Activated CD8-positive, alpha-beta memory T cell treated with anti-CD3 and anti-CD28 coated beads for 48 hours (primary cell): ENCODE measurements around the gene LRPAP1.

Experiments
- DNase-seq, 3 experiments: peaks; one replicate each; pipeline ENCODE4 v3.0.0-alpha.2; 2020; ENCODE audit warnings: low read depth in 2 of 3, low spot score in 2 of 3

The LRPAP1 gene

DNA sequence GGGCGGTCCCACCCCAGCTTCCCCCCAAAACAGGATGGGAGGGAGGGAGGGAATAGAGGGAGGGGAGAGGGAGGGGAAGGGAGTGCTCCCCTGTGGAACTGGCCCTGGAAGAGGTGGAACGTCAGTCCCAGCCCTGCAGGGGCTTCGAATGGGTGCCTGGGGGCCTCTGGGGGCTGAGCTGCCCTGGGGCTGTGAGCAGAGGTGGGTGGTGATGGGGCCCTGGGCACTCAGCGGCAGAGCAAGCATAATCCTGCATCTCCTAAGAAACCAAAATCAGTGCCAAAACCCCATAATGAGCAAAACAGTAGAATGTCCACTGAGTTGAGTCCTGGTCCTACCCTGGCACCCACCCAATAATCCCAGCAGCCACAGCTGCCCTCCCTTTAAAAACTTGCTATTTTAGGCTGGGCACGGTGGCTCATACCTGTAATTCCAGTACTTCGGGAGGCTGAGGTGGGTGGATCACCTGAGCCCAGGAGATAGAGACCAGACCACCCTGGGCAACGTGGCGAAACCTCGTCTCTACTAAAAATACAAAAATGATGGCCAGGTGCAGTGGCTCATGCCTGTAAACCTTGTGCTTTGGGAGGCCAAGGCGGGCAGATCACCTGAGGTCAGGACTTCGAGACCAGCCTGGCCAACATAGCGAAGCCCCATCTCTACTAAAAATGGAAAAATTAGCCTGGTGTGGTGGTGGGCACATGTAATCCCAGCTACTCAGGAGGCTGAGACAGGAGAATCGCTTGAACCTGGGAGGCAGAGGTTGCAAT, 58.0 kb downstream of the LRPAP1 start:
- DNase-seq = no peak

DNA sequence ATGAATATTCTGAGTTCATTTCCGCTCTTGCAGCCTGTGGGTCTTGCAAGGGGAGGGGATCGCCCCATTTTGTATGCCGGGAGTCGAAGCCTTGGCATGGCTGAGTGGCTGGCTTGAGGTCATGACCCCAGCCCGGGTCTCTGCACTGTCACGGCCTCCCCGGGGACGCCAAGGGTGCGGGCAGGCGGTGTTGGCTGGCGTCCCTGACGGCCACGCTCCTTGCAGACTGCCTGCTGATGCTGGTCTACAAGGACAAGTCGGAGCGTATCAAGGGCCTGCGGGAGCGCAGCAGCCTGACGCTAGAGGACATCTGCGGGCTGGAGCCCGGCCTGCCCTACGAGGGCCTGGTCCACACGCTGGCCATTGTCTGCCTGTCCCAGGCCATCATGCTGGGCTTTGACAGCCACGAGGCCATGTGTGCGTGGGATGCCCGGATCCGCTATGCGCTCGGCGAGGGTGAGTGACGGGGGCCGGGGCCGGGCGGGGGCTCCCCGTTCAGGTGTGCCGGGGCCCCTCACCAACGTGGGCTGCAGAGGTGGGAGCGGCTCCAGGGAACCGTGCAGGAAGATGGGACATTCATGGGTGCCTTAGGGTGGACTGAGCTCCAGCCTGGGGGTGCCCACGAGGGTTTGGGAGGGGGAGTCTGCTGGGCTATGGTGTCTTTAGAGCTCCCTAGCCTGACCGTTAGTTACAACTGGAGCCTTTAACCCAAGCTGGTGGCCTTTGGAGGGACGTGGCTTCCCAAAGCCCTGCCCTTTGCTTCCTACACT, 58.9 kb downstream of the LRPAP1 start:
- DNase-seq = no peak

DNA sequence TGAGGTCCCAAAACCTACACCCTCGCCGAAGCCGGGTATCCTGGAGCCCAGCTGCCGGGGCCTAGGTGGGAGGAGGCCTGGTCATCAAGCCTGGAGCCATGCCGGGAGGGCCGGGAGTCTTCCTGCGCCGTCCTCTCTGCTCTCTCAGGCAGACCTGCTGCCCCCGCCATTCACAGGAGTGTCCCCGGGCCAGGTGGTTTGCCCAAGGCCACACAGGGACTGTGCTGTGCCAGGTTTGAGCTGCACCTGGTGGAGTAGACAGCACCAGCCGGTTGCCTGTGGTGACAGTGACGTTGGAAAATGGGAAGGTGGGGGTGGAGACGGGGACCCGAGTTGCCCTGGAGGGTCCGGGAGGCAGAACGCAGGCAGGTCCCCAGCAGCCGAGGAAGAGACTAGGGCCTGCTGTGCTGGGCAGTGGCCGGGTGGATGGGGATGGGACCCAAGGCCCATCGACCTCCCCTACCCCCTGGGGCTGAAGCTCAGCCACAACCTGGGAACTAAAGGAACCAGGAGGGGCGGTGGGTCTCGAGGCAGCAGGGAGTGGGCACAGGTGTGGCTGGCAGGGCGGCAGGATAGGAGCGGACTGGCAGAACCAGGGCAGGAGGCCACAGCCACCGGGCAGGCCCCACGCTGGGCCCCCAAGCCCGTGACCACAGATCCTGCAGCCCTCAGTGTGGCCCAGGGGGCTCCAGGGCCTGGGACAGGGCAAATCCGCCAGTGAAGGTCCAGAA, 59.6 kb downstream of the LRPAP1 start:
- DNase-seq = no peak

DNA sequence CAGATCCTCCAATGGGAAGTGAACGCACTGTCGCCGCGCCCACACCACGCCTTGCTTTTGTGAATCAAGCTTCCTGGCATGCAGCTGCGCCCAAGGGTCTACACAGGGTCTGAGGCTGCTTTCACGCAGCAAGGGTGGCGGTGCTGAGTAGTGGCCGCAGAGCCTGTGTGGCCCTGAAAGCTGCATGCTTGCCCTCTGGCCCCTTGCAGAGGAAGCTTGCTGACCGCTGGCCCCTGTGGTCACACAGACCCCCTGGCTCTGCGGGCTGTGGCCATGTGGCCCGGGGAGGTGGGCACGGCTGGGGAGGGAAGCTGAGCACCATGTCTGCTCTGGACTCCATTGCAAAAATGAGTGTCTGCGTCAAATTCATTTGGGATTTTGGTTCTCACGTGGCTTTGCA, 60.3 kb downstream of the LRPAP1 start:
- DNase-seq = no peak

DNA sequence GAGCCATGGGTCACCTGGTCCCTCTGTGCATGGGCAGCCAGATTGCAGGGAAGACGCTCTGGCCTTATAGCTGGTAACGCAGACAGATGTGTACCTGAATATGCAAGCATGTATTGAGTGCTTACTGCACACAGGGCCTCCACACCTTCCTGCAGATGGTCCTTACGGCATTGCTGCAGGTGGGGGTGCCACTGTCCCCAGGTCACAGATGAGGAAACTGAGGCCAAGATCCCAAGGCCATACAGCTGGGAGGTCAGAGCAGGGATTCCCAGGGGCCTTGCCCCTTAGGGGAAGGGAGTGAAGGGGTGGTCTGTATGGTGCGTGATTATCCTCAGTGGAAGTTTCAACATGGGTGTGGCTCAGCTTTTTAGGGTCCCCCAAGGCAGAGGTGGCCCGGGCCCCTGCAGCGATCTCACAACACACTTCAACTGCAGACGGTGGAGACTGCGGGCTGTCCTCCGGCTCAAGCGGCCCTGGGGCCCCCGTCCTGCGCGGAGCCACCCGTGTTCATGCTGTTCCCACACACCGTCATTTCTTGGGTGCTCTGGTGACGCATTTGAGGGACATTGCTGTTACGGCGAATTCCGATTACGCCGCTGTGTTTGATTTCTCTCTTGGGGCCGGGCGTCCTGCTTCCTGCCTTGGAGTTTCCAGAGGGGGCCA, 61.0 kb downstream of the LRPAP1 start:
- no peak for DNase-seq

DNA sequence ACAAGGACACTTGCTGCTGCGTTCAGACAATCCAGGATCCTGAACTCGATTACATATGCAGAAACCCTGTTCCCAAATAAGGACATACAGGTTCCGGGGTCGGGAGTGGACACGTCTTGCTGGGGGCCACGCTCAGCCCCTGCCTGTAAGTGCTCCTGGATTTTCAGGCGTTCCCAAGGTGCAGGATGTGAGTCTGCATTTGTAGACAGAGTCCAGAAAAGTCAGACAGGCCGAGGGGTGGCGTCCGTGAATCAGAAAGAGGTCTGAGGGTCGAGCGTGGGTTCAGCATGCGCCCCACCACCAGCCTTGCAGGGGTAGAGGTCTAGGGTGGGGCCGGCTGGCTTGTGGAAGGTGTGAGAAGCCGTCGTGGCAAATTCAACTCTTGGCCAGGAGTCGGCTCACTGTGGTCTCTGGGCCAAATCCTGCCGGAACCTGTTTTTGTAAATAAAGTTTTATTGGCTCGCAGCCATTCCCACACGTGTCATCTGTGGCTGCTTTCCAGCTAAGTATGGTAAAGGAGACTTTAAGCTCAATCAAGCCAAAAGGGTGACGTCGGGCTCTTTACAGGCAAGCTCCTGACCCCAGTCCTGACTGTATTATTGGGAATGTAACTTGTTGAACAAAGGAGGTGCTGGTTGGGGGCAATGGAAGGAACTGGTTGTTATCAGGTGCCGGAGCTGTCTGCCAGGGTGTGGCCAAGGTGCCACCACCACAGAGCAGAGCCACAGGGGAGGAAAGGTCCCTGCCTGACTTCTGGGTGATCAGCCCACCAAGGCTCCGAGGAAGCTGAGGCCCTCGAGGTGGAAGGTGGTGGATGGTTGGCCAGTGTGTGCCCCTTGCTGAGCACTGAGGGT, 61.8 kb downstream of the LRPAP1 start:
- DNase-seq = no peak

DNA sequence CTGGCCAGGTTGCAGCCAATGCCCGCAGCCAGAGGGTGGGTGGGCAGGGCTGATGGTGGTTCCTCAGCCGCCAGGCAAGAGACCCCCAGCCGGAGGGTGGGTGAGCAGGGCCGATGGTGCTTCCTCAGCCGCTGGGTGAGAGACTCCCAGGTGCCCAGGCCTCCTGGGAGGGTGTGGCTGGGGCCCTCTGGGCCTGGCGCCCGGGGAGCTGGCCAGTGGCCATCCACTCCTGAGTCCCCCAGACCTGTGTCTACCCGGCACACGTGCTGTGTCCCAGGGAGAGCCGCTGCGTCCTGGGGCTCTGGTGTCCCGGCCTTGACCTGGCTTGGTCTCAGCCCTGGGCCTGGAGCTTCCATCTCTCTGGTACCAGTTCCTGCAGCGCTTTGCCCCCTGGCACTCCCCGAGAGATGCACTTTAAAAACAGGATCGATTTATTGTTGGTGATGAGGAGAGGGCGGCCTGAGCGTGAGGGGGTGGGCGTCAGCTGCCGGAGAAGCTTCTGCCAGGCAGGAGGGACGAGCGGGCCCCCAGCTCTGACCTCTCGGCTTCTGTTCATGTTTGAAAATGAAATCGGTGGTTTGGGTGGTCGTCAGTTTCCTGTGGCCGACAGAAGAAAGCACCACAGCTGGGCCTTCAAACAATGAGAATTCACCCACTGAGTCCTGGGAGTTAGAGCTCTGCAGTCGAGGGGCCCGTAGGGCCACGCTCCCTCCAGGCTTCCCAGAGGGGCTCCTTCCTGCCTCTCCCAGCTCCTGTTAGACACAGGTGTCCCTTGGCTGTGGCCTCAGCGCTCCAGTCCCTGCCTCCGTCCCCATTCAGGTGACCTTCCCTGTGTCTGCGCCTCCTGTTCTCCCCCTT, 62.6 kb downstream of the LRPAP1 start:
- DNase-seq = no peak

DNA sequence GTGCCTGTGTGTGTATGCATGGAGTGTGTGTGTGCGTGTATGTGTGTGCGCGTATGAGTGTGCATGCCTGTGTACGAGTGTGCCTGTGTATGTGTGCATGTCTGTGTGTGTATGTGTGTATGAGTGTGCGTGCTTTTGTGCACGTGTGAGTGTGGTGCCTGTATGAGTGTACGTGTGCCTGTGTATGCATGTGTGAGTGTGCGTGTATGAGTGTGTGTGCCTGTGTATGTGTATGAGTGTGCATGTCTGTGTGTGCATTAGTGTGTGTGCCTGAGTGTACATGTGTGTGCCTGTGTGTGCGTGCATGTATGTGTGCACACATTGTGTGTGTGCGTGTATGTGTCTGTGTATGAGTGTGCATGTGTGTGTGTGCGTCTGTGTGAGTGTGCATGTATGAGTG, 63.4 kb downstream of the LRPAP1 start:
- no peak for DNase-seq

DNA sequence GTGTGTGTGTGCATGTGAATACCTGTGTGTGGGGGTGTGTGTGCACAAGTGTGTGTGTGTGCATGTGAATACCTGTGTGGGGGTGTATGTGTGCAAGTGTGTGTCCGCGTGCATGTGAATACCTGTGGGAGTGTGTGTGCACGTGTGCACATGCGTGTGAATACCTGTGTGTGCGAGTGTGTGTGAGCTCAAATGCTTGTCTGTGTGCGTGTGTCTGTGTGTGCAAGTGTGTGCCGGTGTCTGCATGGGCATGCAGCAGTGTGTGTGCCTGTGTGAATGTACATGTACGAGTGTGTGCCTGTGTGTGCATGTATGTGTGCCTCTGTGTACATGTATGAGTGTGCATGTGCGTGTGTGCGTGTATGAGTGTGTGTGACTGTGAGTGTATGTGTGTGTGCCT, 64.1 kb downstream of the LRPAP1 start:
- DNase-seq = no peak

DNA sequence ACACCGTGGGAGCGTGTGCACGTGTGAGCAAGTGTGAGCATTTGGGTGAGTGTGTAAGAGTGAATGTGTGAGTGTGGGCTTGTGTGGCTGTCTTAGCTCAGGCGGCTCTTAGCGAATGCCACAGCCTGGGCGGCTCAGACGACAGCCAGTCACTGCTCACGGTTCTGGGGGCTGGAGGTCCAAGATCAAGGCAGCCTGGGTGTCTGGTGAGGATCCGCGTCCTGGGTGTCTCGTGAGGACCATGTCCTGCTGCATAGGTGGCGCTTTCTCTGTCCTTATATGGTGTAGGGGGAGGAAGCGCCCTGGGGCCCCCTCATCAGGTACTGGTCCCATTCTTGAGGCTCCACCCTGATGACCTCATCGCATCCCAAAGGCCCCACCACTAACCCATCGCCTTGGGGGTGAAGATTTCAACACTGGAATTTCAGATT, 64.6 kb downstream of the LRPAP1 start:
- DNase-seq = no peak

DNA sequence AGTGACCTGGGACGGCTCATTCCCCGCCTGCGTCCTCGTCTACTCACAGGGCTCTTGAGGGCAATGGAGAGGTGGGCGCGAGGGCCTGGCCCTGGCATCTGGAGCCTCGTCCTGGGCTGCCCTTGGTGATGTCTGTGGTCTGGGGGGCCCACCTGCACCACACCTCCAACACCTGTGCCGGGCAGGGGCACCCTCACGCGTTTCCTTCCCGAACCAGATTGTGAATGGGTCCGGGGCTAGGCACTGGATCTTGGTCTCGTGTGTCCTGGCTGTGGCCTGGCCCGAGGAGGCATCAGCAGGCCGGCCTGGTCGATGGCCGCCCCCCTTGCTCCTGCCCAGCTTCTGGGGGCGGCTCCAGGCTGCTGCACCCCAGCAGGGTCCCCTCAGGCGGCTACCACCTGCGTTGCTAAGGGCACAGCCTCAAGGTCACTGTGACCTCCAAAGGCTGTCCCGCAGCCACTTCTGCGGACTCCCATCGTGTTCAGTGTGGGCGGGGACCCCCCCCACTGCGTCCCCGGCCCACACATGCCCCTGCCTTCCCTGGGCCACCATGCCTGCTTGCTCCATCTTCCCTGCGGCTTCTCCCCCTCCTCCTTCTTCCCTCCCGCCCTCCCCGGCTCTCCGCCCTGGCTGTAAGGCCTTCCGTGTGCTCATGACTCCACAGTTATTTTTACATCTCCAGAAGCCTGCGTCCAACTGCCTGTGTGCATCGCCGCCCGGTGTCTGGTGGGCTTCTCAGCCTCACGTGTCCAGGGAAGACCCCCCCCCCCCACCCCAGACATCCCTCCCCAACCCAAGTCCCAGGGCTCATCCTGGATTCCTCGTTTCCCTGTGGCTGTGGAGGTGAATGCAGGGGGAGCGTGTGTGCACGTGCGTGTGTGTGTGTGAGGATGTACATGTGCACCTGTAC, 65.3 kb downstream of the LRPAP1 start:
- DNase-seq = no peak

DNA sequence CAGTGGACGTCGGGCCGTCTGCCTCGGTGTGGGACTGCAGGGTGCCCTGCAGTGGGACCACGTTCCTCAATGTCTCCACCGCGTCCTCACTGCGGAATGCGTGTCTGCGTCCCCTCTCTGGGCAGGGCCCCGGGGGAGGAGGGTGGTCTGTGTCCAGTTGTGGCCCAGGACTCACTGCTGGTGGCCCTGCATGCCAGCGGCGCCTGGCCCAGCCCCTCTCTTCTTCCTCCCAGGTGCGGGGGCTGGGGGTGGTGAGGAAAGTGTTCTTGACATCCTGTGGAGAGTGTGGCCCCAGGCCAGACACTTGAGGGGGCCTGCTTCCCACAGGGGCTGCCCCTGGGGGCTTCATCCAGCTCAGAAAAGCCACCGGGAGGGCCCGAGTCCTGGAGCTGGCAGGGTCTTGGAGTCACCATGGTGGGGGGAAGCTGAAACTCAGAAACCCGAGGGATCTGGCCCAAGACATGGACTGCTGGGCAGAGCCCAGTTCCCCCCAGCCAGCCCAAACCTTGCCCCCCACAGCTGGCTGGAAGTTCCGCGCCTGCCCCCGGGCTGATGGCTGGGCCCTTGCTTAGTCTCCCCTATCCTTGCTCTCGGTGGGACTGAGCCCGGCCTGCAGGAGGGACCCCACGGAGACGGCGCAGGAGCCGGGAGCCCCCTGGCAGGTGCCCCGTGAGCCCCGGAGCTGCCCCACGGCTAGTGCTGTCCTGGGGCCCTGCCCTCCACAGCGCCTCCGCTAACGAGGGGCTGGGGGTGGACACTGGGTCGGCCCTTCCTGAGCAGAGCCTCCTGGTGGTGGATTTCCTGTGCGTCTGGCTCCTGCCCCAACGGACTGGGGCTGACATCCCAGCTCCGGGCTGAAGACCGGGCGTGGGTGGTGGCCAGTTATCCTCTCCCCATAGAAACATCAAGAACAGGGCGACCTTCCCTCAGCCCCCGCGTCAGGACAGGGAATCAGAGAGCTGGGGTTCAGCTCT, 66.2 kb downstream of the LRPAP1 start:
- no peak for DNase-seq

DNA sequence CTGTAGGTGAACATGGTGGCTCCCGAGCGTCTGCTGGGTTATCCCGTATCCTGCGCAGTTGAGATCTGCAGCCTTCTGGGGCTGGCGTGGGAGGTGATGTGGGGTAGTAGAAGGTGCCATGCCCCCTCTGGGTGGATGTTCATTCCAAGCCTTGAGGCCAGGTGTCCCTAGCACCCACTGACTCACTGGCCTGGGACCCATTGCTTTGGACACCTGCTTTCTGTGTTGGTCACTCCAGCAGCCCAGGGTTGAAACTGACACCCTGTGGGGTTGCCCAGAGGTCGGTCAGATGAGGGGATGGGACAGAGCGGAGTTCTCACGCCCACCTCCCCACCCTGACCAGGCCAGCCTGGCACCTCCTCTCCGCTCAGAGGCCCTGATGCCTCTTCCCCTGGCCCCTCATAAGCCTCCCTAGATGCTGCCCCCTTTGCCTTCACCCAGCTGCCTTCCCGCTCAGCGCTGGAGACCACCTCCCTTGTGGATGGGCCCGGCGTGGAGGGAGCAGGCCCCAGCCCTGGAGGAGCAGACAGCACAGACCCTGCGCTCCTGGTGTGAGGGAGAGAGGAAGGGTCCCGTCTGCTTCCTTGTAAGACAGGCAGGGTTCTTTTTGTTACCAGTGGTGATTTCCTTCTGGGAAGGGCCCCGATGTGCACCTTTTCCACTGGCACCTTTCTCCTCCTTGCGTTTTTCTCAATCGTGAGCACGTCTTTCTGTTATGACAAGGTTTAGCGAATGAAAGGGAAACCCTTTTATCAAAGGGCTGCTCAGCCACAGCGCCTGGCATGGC, 67.1 kb downstream of the LRPAP1 start:
- DNase-seq = no peak

DNA sequence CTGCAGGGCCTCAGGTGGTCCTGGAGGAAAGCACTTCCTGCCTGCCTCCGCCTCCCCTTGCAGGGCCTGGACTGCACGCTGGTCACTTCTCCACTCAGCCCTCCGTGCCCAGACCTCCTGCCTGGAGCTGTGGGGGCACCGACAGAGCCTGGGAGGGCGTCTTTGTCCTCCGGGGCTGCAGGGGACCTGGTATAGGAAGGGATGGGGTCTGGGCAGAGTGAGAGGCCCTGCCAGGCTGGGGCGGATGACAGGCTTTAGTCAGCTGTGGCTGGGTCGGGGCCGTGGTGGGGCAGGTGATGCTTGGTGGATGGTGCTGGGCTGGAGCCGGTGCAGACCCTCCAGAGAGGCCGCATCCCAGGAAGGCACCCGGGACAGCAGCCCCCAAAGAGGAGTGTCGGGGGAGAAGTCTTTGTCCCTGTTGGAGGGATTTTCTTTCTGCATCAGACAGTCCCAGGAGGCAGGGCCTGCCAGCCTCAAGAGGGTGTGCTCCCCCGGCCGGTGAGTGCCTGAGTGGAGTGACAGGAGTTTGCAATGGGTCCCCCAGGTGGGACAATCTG, 67.8 kb downstream of the LRPAP1 start:
- no peak for DNase-seq

DNA sequence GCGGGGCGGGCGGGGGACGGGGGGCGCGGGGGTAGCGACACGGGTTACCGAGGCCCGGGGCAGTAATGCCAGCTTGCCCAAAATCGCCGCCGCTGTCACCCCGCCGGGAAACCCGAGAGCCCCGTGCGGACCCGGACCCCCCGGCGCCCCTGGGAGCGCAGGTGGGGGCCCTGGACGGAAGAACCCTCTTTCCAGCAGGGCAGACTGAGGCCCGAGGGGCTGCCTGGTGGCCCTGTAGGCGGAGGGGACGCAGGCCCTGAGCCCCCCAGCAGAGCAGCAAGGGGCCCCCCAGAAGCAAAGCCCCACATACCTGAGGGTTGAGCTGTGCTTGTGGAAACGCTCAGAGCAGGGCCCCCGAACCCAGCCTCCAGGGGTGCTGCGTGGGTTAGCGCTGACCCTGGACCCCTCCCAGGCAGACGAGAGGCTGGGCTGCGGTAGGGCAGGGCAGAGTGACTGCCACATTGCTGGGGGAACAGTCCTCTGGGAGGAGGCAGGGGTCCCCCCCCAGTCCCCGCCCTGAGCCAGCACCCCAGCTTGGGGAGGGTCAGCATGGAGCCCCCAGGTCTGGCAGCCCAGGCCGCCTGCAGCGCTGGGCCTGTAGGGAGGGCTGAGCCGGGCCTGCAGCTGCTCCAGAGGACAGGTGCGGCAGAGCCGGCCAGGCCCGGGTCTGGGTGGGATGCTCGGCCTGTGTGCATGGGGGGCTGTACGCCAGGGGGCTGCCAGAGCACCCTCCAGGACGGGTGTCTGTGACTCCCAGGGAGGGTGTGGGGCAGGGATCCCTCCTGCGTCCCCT, 68.5 kb downstream of the LRPAP1 start:
- DNase-seq = no peak
